PC-3 (cell line): ENCODE results near the gene FOXRED1. TPM values are rescaled to one million over a fixed set of nuclear protein-coding genes. Genes with fewer than 3 reads are reported as not detected.

ENCODE experiments used
- ATAC-seq: fragments of 200-7000 bp; cut with Tn5 transposase; 2 replicates; pipeline ENCODE4 v1.9.1; 2020; ENCODE audit warnings: mild to moderate bottlenecking, moderate library complexity
- BruUV-seq: library from RNA; stranded (reverse); fragments of 400-500 nt; replicated peaks from 2 replicates; lab custom pipeline; 2021; lab: Mats Ljungman, UMichigan
- CTCF ChIA-PET: fragments of 300-600 bp; sonication (Branson Sonifier 250); formaldehyde crosslinking; loops from one replicate; lab custom pipeline; 2022; ENCODE audit warnings: antibody characterized with exemption; lab: Charles Lee
- POLR2A ChIA-PET: fragments of 300-600 bp; sonication (Branson Sonifier 250); formaldehyde crosslinking; loops from one replicate; lab custom pipeline; 2022; ENCODE audit warnings: antibody characterized with exemption; ENCODE audit not compliant: unreplicated experiment; lab: Charles Lee
- DNase-seq: peaks from one replicate; pipeline ENCODE4 v3.0.0-alpha.2; 2015
- H2AFZ ChIP-seq: fragments of 300-600 bp; sonication (generic); 2 replicates; pipeline ENCODE4 v1.6.0; 2016; ENCODE audit warnings: antibody characterized with exemption, low read length
- H3F3A ChIP-seq: fragments of 300-600 bp; sonication (generic); one replicate; pipeline ENCODE4 v1.6.0; 2017; ENCODE audit warnings: antibody characterized with exemption, low read length, control low read depth, mild to moderate bottlenecking; ENCODE audit not compliant: unreplicated experiment
- H3K27ac ChIP-seq: fragments of 300-600 bp; sonication (generic); 2 replicates; pipeline ENCODE4 v1.5.1; 2016; ENCODE audit warnings: mild to moderate bottlenecking, low read length
- H3K27me3 ChIP-seq: fragments of 300-600 bp; sonication (generic); 2 replicates; pipeline ENCODE4 v1.6.1; 2016; ENCODE audit warnings: low read length, mixed read lengths
- H3K36me3 ChIP-seq: fragments of 300-600 bp; sonication (generic); 2 replicates; pipeline ENCODE4 v1.6.1; 2016; ENCODE audit warnings: low read depth, mixed run types, low read length, mixed read lengths
- H3K4me1 ChIP-seq: fragments of 300-600 bp; sonication (generic); 2 replicates; pipeline ENCODE4 v1.5.1; 2016; ENCODE audit warnings: low read length; ENCODE audit not compliant: insufficient read depth
- H3K4me2 ChIP-seq: fragments of 300-600 bp; sonication (generic); 2 replicates; pipeline ENCODE4 v1.6.0; 2016; ENCODE audit warnings: low read length
- H3K4me3 ChIP-seq: fragments of 300-600 bp; sonication (generic); 2 replicates; pipeline ENCODE4 v1.5.1; 2016; ENCODE audit warnings: mild to moderate bottlenecking, low read length, mixed read lengths
- H3K79me2 ChIP-seq: fragments of 300-600 bp; sonication (generic); 2 replicates; pipeline ENCODE4 v1.6.1; 2017; ENCODE audit warnings: low read length, mixed read lengths
- H3K9ac ChIP-seq: fragments of 300-600 bp; sonication (generic); 2 replicates; pipeline ENCODE4 v1.6.0; 2016; ENCODE audit warnings: mild to moderate bottlenecking, low read length
- H3K9me2 ChIP-seq: fragments of 300-600 bp; sonication (generic); replicated peaks from 2 replicates; pipeline ENCODE4 v1.6.1; 2016; ENCODE audit warnings: mixed run types, low read length, mixed read lengths
- H3K9me3 ChIP-seq: fragments of 300-600 bp; sonication (generic); 2 replicates; pipeline ENCODE4 v1.6.1; 2016; ENCODE audit warnings: low read length, mixed read lengths
- H4K20me1 ChIP-seq: fragments of 300-600 bp; sonication (generic); 2 replicates; pipeline ENCODE4 v1.6.1; 2016; ENCODE audit warnings: low read length, mixed read lengths
- CTCF ChIP-seq: fragments of 300-600 bp; sonication (generic); conservative IDR thresholded peaks from 2 replicates; pipeline ENCODE4 v1.5.1; 2017; ENCODE audit warnings: antibody characterized with exemption, low read depth, mild to moderate bottlenecking, low read length
- EZH2 ChIP-seq: fragments of 300-600 bp; sonication (generic); IDR thresholded peaks from one replicate; pipeline ENCODE4 v1.6.1; 2017; ENCODE audit warnings: antibody characterized with exemption, mild to moderate bottlenecking, low read length; ENCODE audit not compliant: unreplicated experiment
- EZH2phosphoT487 ChIP-seq: fragments of 300-600 bp; sonication (generic); IDR thresholded peaks from 2 replicates; pipeline ENCODE4 v1.6.1; 2018; ENCODE audit warnings: mild to moderate bottlenecking, antibody characterized with exemption, low read length, borderline replicate concordance
- intact Hi-C: fragments of 100-400 bp; cut with micrococcal nuclease; formaldehyde crosslinking; loops from 2 replicates; pipeline ENCODE4 v1.9.0; 2023
- total RNA-seq: library from RNA; depleted of rRNA; stranded (reverse); fragments of >200 nt; gene quantifications from 2 replicates; pipeline ENCODE4 v1.2.3, GENCODE V29; 2014

The FOXRED1 gene
- total RNA-seq, 1 experiment from 2014 or later, result 55.6 TPM

DNA sequence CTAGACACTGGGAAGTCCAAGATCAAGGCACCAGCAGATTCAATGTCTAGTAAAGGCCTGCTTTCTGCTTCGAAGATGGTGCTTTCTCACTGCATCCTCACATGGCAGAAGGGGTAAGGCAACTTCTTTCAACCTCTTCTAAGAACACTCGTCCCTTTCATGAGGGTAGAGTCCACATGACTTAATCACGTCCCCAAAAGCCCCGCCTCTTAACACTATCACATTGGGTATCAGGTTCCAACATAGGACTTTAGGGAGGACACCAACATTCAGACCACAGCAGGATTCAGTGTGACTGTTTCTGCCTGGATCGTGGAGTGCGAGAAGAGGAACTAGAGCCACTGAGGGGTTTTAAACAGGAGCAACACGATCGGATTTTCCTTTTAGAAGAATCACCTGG lies 10.2 kb downstream of the FOXRED1 start:
- Histone ChIP-seq H3K9me2 (no peaks in the 10 kb centered on the region), H3K36me3 (peaks cover 33% of the 10 kb centered on the region; the same call in 1 of the 2 replicates), H3K4me1 (peaks cover 18% of the 10 kb centered on the region; the same call in 1 of the 2 replicates), H3K4me2 (no peak overlapping the region), H2AFZ (no peak overlapping the region), H4K20me1 (no peaks in the 10 kb centered on the region), H3K79me2 (peaks cover 10% of the 10 kb centered on the region), H3K27me3 (no peaks in the 10 kb centered on the region), H3K9ac (no peak overlapping the region), H3K9me3 (no peaks in the 10 kb centered on the region), H3K27ac (no peak overlapping the region), H3F3A (no peaks in the 10 kb centered on the region), H3K4me3 (no peak overlapping the region)
- POLR2A ChIA-PET, result no interaction called here
- intact Hi-C loops, result no loop called here
- CTCF ChIA-PET, result no interaction called here
- no TSS peak for BruUV-seq
- ATAC-seq (no peak), DNase-seq (no peak)
- TF ChIP-seq EZH2 (no peak), EZH2phosphoT487 (no peak), CTCF (no peak)

- DNase-seq (no peak), ATAC-seq (no peak)
- Histone ChIP-seq H3K27me3 (no peaks in the 10 kb centered on the region), H3K9me2 (no peaks in the 10 kb centered on the region), H3K4me1 (peaks cover 28% of the 10 kb centered on the region; the same call in 1 of the 2 replicates), H2AFZ (no peak overlapping the region), H3K9me3 (no peaks in the 10 kb centered on the region), H3K9ac (no peak overlapping the region), H3K4me3 (no peak overlapping the region), H3K36me3 (peaks cover 24% of the 10 kb centered on the region; the same call in 1 of the 2 replicates), H3K27ac (no peak overlapping the region), H4K20me1 (no peaks in the 10 kb centered on the region), H3F3A (no peaks in the 10 kb centered on the region), H3K4me2 (no peak overlapping the region), H3K79me2 (peaks cover 18% of the 10 kb centered on the region)
- intact Hi-C loops, result no loop called here
- TF ChIP-seq EZH2phosphoT487 (no peak), EZH2 (no peak), CTCF (no peak)
- ChIA-PET CTCF (no interaction called here), POLR2A (interaction anchor here (0.6 kb wide), 1 partner anchor 125 kb away, joined by 3 read pairs; no protein-coding TSS in a partner anchor)
- no TSS peak for BruUV-seq
These were observed 11.6 kb downstream of the FOXRED1 start for GRCh38 chr11:126280595-126280994.

DNA sequence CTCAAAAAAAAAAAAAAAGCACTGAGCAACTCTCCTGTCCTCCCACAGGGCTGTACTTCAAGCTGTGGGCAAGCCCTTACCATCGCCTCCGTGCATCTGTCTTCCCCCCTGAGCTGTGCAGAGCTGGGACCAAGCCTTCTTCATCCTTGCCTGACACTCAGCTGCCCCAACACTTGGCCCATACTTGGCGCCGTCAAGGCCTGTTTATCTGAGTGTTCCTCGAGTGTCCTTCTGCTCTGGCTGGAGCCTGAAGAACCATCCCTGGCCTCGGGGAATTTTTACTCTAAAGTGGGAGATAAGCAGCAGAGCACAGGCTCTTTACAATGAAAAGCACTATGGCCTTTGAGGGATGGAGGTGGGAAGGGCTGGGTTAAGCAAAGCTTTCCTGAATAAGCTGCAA lies 12.3 kb downstream of the FOXRED1 start:
- ChIA-PET CTCF (no interaction called here), POLR2A (no interaction called here)
- no peaks in the 10 kb centered on the region for H3F3A ChIP-seq
- ATAC-seq (no peak), DNase-seq (no peak)
- no peaks in the 10 kb centered on the region for H3K27me3 ChIP-seq
- H3K9me3 ChIP-seq, result no peaks in the 10 kb centered on the region
- TF ChIP-seq EZH2, result no peak
- no peak for TF ChIP-seq EZH2phosphoT487
- TF ChIP-seq CTCF, result no peak
- no peak overlapping the region for H3K4me2 ChIP-seq
- no peak overlapping the region for H3K27ac ChIP-seq
- H3K4me1 ChIP-seq, result peaks cover 30% of the 10 kb centered on the region; the same call in 1 of the 2 replicates
- no peaks in the 10 kb centered on the region for H4K20me1 ChIP-seq
- no peaks in the 10 kb centered on the region for H3K9me2 ChIP-seq
- no peak overlapping the region for H3K4me3 ChIP-seq
- BruUV-seq, result no TSS peak
- H3K36me3 ChIP-seq, result peaks cover 19% of the 10 kb centered on the region; the same call in 1 of the 2 replicates
- no peak overlapping the region for H2AFZ ChIP-seq
- no peak overlapping the region for H3K9ac ChIP-seq
- H3K79me2 ChIP-seq, result peaks cover 24% of the 10 kb centered on the region
- intact Hi-C loops, result no loop called here
